ENCODE measurements around the gene PRDM8.

Gene PRDM8

DNA sequence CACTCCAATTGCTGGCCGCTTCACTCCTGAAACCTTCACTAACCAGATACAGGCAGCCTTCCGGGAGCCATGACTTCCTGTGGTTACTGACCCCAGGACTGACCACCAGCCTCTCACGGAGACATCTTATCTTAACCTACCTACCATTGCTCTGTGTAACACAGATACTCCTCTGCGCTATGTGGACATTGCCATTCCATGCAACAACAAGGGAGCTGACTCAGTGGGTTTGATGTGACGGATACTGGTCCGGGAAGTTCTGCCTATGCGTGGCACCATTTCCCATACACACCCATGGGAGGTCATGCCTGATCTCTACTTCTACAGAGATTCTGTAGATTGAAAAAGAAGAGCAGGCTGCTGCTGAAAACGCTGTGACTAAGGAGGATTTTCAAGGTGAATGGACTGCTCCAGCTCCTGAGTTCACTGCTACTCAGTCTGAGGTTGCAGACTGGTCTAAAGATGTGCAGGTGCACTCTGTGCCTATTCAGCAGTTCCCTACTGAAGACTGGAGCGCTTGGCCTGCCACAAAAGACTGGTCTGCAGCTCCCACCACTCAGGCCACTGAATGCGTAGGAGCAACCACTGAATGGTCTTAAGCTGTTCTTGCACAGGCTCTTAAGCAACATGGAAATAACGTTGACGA, 35.8 kb upstream of the PRDM8 start:
- H3K27me3 ChIP-seq (ENCODE audit: insufficient read depth, insufficient read length): no peaks in the 10 kb centered on the region
- no peak for TF ChIP-seq SUZ12 (IDR thresholded peaks at IDR 0.05; ENCODE audit: extremely low read depth, insufficient read depth, insufficient read length)
- no peak for TF ChIP-seq YY1 (IDR thresholded peaks at IDR 0.05; ENCODE audit: insufficient read depth, insufficient read length)
- no peak for TF ChIP-seq ZNF274 (IDR thresholded peaks at IDR 0.05; ENCODE audit: low read depth, low read length)
- DNase-seq (ENCODE audit: low read depth, low spot score): no peak
- H3K4me3 ChIP-seq (ENCODE audit: insufficient read length, low read depth): no peak overlapping the region
- no peaks in the 10 kb centered on the region for H3K9me3 ChIP-seq (ENCODE audit: insufficient read depth, low read length)
- no peaks in the 10 kb centered on the region for H3K4me1 ChIP-seq (ENCODE audit: insufficient read depth, insufficient read length)
- no peak overlapping the region for H3K9ac ChIP-seq (ENCODE audit: insufficient read length, low read depth)
- no peaks in the 10 kb centered on the region for H3K36me3 ChIP-seq (ENCODE audit: insufficient read depth, insufficient read length, low read length)

DNA sequence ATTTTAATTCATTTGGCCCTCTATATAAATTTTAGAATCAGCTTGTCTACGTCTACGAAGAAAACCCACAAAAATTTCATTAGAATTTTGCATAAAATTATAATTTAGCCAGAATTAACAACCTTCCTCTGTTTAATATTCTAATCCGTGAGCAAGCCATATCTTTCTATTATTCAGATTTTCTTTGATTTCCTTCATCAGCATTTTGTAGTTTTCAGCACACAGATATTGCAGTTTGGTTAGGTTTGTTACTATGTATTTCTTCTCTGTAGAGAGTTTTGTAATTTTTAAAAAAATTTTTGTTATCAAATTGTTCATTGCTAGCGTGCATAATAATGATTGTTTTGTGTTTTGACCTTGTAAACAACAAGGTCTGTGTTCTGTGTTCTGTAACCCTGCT, 34.9 kb upstream of the PRDM8 start:
- Histone ChIP-seq H3K4me3 (ENCODE audit: insufficient read length, low read depth) (no peak overlapping the region), H3K9me3 (ENCODE audit: insufficient read depth, low read length) (no peaks in the 10 kb centered on the region), H3K27me3 (ENCODE audit: insufficient read depth, insufficient read length) (no peaks in the 10 kb centered on the region), H3K9ac (ENCODE audit: insufficient read length, low read depth) (no peak overlapping the region), H3K36me3 (ENCODE audit: insufficient read depth, insufficient read length, low read length) (no peaks in the 10 kb centered on the region), H3K4me1 (ENCODE audit: insufficient read depth, insufficient read length) (no peaks in the 10 kb centered on the region)
- no peak for TF ChIP-seq ZNF274 (IDR thresholded peaks at IDR 0.05; ENCODE audit: low read depth, low read length)
- no peak for TF ChIP-seq YY1 (IDR thresholded peaks at IDR 0.05; ENCODE audit: insufficient read depth, insufficient read length)
- TF ChIP-seq SUZ12 (IDR thresholded peaks at IDR 0.05; ENCODE audit: extremely low read depth, insufficient read depth, insufficient read length): no peak
- DNase-seq (ENCODE audit: low read depth, low spot score): no peak

DNA sequence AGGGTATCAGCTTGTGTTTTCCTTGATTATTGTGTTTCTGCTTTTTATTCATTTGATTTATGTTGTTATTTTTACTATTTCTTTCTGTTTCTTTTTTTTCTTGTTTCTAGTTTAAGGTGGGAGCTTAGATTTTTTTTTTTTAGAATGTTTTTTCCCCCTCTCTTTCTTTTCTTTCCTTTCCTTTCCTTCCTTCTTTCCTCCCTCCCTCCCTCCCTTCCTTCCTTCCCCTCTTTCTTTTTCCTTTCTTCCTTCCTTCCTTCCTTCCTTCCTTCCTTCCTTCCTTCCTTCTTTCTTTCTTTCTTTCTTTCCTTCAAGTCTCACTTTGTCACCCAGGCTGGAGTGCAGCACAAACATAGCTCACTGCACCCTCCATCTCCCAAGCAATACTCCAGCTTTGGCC, 31.4 kb upstream of the PRDM8 start:
- TF ChIP-seq SUZ12 (IDR thresholded peaks at IDR 0.05; ENCODE audit: extremely low read depth, insufficient read depth, insufficient read length): no peak
- no peak for TF ChIP-seq YY1 (IDR thresholded peaks at IDR 0.05; ENCODE audit: insufficient read depth, insufficient read length)
- TF ChIP-seq ZNF274 (IDR thresholded peaks at IDR 0.05; ENCODE audit: low read depth, low read length): no peak
- Histone ChIP-seq H3K36me3 (ENCODE audit: insufficient read depth, insufficient read length, low read length) (no peaks in the 10 kb centered on the region), H3K4me3 (ENCODE audit: insufficient read length, low read depth) (no peak overlapping the region), H3K27me3 (ENCODE audit: insufficient read depth, insufficient read length) (no peaks in the 10 kb centered on the region), H3K9me3 (ENCODE audit: insufficient read depth, low read length) (no peaks in the 10 kb centered on the region), H3K9ac (ENCODE audit: insufficient read length, low read depth) (no peak overlapping the region), H3K4me1 (ENCODE audit: insufficient read depth, insufficient read length) (no peaks in the 10 kb centered on the region)
- no peak for DNase-seq (ENCODE audit: low read depth, low spot score)

DNA sequence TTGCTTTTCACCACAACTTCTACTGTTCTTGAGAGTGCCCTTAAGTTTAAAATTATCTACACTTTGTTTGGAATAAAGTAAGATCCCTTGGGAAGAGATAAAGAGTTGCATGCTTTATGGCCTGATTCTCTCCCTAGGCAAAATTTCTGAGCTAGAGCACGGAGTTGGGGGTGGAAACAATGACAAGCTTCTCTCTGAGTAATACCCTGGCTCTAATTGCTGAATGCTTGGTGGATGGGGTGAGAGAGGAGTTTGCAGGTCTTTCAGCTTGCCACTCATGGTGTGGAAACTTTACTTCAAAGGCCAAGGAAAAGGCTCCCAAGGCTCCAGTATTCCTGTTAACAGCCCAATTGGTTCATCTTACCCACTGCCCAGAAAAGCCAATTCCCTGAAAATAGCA, 26.1 kb upstream of the PRDM8 start:
- Histone ChIP-seq H3K4me1 (ENCODE audit: insufficient read depth, insufficient read length) (no peaks in the 10 kb centered on the region), H3K9me3 (ENCODE audit: insufficient read depth, low read length) (no peaks in the 10 kb centered on the region), H3K9ac (ENCODE audit: insufficient read length, low read depth) (no peak overlapping the region), H3K36me3 (ENCODE audit: insufficient read depth, insufficient read length, low read length) (no peaks in the 10 kb centered on the region), H3K27me3 (ENCODE audit: insufficient read depth, insufficient read length) (no peaks in the 10 kb centered on the region), H3K4me3 (ENCODE audit: insufficient read length, low read depth) (no peak overlapping the region)
- TF ChIP-seq YY1 (IDR thresholded peaks at IDR 0.05; ENCODE audit: insufficient read depth, insufficient read length): no peak
- no peak for TF ChIP-seq ZNF274 (IDR thresholded peaks at IDR 0.05; ENCODE audit: low read depth, low read length)
- DNase-seq (ENCODE audit: low read depth, low spot score): no peak

DNA sequence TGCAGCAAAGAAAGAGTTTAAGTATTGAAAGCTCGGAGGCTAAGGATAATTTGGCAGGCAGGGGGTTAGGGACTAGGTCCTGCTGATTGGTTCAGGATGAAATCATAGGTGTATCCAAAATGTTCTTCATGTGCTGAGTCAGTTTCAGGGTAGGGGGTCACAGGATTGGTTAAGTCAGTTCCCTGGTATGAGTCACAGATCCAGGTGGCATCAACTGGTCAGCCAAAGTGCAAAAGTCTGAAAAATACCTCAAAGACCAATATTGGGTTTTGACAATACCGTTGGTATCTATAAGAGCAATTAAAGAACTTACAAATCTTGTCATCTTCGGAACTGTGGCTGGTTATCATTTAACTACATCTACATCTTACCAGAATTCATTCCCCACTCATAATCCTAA, 25.6 kb upstream of the PRDM8 start:
- Histone ChIP-seq H3K27me3 (ENCODE audit: insufficient read depth, insufficient read length) (no peaks in the 10 kb centered on the region), H3K36me3 (ENCODE audit: insufficient read depth, insufficient read length, low read length) (no peaks in the 10 kb centered on the region), H3K9ac (ENCODE audit: insufficient read length, low read depth) (no peak overlapping the region), H3K4me1 (ENCODE audit: insufficient read depth, insufficient read length) (no peaks in the 10 kb centered on the region), H3K4me3 (ENCODE audit: insufficient read length, low read depth) (no peak overlapping the region), H3K9me3 (ENCODE audit: insufficient read depth, low read length) (no peaks in the 10 kb centered on the region)
- DNase-seq (ENCODE audit: low read depth, low spot score): no peak
- TF ChIP-seq YY1 (IDR thresholded peaks at IDR 0.05; ENCODE audit: insufficient read depth, insufficient read length) (no peak), SUZ12 (IDR thresholded peaks at IDR 0.05; ENCODE audit: extremely low read depth, insufficient read depth, insufficient read length) (no peak), ZNF274 (IDR thresholded peaks at IDR 0.05; ENCODE audit: low read depth, low read length) (no peak)

DNA sequence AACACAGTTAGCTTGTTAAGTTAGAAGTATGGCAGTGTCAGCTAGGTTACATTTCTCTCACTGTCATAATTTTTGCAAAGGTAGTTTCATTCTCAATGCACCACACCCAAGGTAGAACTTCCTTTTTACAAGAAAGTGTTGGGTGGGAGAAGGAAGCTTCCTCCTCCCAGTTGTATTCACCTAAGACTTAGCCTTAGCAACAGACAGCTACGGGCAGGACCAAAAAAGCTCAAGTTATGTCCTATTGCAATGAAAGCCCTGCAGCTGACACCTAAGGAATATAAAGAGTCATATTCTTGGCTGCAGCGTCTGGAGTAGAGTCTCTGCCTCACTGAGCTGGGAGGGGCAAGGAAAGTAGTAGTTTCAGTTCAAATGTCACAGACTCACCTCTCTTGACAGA, 25.1 kb upstream of the PRDM8 start:
- no peaks in the 10 kb centered on the region for H3K27me3 ChIP-seq (ENCODE audit: insufficient read depth, insufficient read length)
- no peak overlapping the region for H3K4me3 ChIP-seq (ENCODE audit: insufficient read length, low read depth)
- H3K9ac ChIP-seq (ENCODE audit: insufficient read length, low read depth): no peak overlapping the region
- TF ChIP-seq YY1 (IDR thresholded peaks at IDR 0.05; ENCODE audit: insufficient read depth, insufficient read length) (no peak), SUZ12 (IDR thresholded peaks at IDR 0.05; ENCODE audit: extremely low read depth, insufficient read depth, insufficient read length) (no peak), ZNF274 (IDR thresholded peaks at IDR 0.05; ENCODE audit: low read depth, low read length) (no peak)
- H3K9me3 ChIP-seq (ENCODE audit: insufficient read depth, low read length): no peaks in the 10 kb centered on the region
- H3K36me3 ChIP-seq (ENCODE audit: insufficient read depth, insufficient read length, low read length): no peaks in the 10 kb centered on the region
- no peaks in the 10 kb centered on the region for H3K4me1 ChIP-seq (ENCODE audit: insufficient read depth, insufficient read length)
- no peak for DNase-seq (ENCODE audit: low read depth, low spot score)

DNA sequence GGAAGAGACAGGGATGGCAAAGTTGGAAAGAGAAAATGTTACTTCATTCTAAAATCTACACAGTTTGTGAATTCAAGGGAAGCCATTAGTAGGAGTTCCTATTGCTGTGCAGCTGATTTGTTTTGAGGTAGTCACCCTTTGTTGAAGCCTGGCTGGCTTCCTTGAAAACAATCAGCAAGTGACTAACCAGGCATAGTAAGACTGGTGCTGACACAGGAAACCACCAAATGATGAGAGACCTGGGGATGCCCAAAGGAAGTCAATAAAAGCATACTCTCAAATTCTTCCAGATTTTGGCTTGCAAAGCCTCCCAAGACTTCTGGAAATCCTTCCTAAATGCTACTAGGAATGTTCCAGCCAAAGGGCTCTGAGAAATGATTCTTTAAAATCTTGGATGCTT, 23.9 kb upstream of the PRDM8 start:
- Histone ChIP-seq H3K4me3 (ENCODE audit: insufficient read length, low read depth) (no peak overlapping the region), H3K9ac (ENCODE audit: insufficient read length, low read depth) (no peak overlapping the region), H3K36me3 (ENCODE audit: insufficient read depth, insufficient read length, low read length) (no peaks in the 10 kb centered on the region), H3K27me3 (ENCODE audit: insufficient read depth, insufficient read length) (no peaks in the 10 kb centered on the region), H3K9me3 (ENCODE audit: insufficient read depth, low read length) (no peaks in the 10 kb centered on the region), H3K4me1 (ENCODE audit: insufficient read depth, insufficient read length) (no peaks in the 10 kb centered on the region)
- DNase-seq (ENCODE audit: low read depth, low spot score): no peak
- TF ChIP-seq YY1 (IDR thresholded peaks at IDR 0.05; ENCODE audit: insufficient read depth, insufficient read length): no peak
- no peak for TF ChIP-seq ZNF274 (IDR thresholded peaks at IDR 0.05; ENCODE audit: low read depth, low read length)
- TF ChIP-seq SUZ12 (IDR thresholded peaks at IDR 0.05; ENCODE audit: extremely low read depth, insufficient read depth, insufficient read length): no peak

Data from NT2/D1 (cell line).